HL-60 (cell line): ENCODE results near the gene SPIN1.

Experiments
- POLR2AphosphoS5 ChIP-seq: IDR thresholded peaks from 2 replicates; pipeline ENCODE4 v1.6.1; 2012; ENCODE audit warnings: low read depth
- SPI1 ChIP-seq: IDR thresholded peaks from 2 replicates; pipeline ENCODE4 v1.6.1; 2012; ENCODE audit warnings: low read depth, mild to moderate bottlenecking, borderline replicate concordance
- TF ChIP-seq, protein P1 (sequence below): IDR thresholded peaks from one replicate; pipeline ENCODE4 v1.5.1; 2011; ENCODE audit warnings: low read length, control low read depth, inconsistent platforms; ENCODE audit not compliant: insufficient read depth
- TF ChIP-seq, protein P2 (sequence below): IDR thresholded peaks from 2 replicates; pipeline ENCODE4 v1.6.1; 2012; ENCODE audit warnings: low read depth; ENCODE audit not compliant: insufficient replicate concordance

GRCh38 chr9:88446728-88447127 lies 58.5 kb downstream of the SPIN1 start:
- TF ChIP-seq, protein P1, sequence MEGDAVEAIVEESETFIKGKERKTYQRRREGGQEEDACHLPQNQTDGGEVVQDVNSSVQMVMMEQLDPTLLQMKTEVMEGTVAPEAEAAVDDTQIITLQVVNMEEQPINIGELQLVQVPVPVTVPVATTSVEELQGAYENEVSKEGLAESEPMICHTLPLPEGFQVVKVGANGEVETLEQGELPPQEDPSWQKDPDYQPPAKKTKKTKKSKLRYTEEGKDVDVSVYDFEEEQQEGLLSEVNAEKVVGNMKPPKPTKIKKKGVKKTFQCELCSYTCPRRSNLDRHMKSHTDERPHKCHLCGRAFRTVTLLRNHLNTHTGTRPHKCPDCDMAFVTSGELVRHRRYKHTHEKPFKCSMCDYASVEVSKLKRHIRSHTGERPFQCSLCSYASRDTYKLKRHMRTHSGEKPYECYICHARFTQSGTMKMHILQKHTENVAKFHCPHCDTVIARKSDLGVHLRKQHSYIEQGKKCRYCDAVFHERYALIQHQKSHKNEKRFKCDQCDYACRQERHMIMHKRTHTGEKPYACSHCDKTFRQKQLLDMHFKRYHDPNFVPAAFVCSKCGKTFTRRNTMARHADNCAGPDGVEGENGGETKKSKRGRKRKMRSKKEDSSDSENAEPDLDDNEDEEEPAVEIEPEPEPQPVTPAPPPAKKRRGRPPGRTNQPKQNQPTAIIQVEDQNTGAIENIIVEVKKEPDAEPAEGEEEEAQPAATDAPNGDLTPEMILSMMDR: no peak
- TF ChIP-seq, protein P2, sequence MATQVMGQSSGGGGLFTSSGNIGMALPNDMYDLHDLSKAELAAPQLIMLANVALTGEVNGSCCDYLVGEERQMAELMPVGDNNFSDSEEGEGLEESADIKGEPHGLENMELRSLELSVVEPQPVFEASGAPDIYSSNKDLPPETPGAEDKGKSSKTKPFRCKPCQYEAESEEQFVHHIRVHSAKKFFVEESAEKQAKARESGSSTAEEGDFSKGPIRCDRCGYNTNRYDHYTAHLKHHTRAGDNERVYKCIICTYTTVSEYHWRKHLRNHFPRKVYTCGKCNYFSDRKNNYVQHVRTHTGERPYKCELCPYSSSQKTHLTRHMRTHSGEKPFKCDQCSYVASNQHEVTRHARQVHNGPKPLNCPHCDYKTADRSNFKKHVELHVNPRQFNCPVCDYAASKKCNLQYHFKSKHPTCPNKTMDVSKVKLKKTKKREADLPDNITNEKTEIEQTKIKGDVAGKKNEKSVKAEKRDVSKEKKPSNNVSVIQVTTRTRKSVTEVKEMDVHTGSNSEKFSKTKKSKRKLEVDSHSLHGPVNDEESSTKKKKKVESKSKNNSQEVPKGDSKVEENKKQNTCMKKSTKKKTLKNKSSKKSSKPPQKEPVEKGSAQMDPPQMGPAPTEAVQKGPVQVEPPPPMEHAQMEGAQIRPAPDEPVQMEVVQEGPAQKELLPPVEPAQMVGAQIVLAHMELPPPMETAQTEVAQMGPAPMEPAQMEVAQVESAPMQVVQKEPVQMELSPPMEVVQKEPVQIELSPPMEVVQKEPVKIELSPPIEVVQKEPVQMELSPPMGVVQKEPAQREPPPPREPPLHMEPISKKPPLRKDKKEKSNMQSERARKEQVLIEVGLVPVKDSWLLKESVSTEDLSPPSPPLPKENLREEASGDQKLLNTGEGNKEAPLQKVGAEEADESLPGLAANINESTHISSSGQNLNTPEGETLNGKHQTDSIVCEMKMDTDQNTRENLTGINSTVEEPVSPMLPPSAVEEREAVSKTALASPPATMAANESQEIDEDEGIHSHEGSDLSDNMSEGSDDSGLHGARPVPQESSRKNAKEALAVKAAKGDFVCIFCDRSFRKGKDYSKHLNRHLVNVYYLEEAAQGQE: no peak
- TF ChIP-seq POLR2AphosphoS5 (no peak), SPI1 (no peak)
